Endothelial cell of hepatic sinusoid (primary cell): ENCODE measurements around the gene CHTF18.
"Not testable (repeated sequence)": the region's sequence is repeated elsewhere in the genome, so short reads cannot be mapped to it uniquely, and the experiment has no call there.

ENCODE experiments used
- in situ Hi-C: cut with HindIII; loops from 2 replicates; pipeline ENCODE4 v1.10.0; 2017; ENCODE audit warnings: low sequenced_read_pairs

The CHTF18 gene

DNA sequence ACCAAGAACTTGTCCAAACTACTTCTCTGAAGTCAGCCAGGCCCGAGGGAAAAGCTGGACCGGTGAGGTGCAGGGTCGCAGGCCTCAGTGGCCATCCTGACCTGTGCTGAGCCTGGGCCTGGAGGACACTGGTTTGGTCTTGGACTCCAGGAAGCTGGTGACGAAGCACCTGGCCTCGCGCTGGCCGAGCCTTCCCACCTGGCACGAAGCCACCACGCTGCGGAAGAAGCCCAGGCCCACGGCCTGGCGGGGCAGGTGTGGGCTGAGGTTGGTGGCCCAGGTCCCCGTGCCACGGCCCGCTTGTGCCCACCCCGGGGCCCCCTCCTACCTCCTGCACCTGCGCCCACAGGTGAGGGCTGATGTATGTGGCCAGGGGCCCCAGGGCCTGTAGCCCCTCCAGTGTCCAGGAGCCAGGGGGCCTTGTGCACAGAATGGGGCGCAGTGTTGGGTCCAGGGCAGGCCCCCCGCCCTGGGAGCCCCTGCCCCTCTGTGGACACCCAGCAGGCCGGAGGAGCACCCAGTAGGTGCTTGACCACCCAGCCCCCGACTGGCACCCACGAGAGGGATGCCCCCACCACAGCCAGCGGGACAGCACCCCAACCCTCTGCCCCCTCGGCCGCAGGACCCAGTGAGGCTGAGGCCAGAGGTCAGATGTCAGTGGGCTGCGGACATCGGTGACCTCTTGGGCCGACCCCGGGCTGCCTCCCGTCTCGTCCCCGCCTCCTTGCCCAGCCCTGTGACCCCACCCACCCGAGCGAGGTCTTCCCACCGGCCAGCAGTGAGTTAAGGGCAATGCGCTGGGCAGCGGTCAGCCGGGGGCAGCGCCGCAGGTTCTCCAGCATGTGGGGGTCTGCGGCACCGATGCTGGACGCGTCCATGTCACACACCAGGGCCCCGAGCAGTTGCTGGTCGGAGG is 14.1 kb upstream of the CHTF18 start:
- in situ Hi-C loops: no loop called here

DNA sequence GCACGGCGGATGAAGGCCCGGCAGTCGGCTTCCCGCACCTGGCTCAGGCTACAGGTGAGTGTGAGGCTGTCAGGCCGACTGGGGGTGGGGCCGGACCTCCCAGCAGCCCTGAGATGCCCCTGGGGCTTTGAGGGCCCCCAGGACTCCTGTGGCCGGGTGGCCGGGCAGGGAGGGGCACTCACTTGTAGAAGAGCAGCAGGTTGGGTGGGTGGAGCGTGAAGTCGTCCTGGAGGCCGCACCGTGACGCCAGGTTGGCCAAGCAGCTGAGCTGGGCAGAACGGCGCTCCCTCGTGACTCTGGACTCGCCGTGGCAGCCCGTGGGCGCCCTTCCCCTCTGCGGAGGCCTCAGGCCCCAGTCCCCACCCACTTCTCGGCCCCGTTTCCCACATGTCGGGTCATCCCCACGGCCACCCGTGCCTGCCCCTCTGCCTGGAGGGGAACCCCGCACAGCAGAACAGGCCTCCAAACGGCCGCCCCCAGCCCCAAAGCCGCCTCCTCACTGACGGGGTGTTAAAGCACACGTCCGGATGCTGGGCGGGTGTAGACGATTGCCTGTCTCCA is 13.1 kb upstream of the CHTF18 start:
- in situ Hi-C loops: no loop called here

DNA sequence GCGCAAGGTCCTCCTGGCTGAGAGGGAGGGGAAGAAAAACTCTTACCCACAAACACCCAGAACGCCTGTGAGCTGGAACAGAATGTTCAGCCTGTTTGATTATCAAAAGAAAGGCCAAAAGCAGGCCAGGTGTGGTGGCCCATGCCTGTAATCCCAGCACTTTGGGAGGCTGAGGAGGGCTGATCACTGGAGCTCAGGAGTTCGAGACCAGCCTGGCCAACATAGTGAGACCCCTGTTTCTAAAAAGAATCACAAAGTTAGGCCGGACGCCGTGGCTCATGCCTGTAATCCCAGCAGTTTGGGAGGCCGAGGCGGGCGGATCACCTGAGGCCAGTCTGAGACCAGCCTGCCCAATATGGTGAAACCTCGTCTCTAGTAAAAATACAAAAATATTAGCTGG is 12.1 kb upstream of the CHTF18 start:
- in situ Hi-C loops: not testable (repeated sequence)

DNA sequence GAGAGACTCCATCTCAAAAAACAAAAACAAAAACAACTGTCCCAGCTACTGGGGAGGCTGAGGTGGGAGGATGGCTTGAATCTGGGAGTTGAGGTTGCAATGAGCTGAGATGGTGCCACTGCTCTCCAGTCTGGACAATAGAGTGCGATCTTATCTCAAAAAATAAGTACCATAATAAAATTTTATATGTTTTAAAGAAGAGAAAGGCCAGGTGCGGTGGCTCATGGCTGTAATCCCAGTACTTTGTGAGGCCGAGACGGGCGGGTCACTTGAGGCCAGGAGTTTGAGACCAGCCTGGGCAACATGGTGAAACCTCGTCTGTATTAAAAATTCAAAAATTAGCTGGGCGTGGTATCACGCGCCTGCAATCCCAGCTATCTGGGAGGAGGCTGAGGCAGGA is 11.6 kb upstream of the CHTF18 start:
- in situ Hi-C loops: no loop called here

DNA sequence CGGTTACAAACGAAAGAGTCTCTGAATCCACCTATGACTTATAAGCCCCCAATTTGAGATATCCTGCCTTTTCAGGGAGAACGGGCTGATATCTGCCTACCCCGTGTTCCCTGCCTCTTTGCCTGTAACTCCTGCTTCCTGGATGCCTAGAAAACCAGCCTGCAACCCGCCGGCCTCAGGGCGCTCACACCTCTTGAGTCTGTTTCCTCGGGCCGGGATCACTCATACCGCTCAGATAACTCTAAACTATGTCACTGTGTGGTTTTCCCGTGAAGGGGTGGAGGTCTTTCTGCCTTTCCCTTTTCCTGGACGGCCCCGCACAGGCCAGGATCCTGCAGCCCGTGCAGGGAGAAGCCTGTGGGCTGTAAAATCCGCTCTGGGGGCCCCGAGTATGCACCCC is 10.6 kb upstream of the CHTF18 start:
- in situ Hi-C loops: no loop called here

DNA sequence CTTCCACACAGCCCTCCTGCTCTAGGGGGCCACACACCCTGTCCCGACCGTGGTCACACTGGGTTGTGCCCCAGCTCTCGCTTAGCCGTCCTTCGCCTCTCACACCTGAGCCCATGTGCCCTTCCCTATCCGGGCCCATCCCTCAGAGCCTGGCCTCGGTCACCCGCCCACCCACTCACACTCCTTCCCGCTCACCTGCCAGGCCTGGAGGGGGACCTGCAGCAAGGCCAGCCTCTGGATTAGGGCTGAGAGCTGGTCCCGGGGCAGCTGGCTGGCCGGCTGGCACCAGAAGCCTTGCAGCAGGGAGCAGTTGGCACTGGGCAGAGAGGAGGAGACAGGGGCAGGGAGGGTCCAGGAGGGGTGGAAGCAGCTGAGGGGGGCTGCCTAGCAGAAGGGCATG is 10.0 kb upstream of the CHTF18 start:
- in situ Hi-C loops: no loop called here

DNA sequence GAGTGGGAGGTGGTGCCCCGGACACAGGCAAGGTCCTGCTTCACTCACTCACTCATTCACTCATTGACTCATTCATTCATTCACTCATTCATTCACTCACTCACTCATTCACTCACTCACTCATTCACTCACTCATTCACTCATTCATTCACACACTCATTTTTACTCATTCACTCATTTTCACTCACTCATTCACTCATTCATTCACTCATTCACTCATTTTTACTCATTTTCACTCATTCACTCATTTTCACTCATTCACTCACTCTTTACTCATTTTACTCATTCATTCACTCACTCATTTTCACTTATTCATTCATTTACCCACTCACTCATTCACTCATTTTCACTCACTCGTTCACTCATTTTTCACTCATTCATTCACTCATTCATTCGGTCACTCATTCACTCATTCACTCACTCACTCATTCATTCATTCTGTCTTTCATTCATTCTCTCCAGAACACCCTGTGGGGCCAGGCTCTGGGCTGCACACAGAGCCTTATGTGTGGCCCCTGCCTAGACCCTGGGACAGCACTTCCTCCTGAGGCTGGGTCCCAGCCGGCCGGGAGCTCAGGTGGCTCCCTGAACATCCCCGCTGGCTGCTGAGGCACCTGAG is 9.4 kb upstream of the CHTF18 start:
- in situ Hi-C loops: no loop called here

DNA sequence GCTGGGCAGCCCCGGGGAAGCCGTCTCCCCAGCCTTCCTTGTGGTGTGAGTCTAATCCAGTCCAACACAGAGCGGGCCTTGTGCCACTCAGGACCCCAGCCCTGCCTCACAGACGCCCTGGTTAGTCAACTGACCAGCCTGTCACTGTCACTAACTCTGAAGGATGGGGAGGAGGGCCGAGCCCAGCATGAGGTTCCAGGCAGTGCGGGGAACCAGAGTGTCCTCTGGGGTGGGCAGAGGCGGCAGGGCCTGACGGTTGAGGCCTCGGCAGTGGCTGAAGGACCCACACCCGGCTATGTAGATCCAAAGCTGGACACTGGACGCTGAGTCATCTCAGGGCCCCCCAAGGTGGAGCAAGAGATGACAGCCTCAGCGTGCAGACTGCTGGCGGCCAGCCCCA is 8.9 kb upstream of the CHTF18 start:
- in situ Hi-C loops: no loop called here

DNA sequence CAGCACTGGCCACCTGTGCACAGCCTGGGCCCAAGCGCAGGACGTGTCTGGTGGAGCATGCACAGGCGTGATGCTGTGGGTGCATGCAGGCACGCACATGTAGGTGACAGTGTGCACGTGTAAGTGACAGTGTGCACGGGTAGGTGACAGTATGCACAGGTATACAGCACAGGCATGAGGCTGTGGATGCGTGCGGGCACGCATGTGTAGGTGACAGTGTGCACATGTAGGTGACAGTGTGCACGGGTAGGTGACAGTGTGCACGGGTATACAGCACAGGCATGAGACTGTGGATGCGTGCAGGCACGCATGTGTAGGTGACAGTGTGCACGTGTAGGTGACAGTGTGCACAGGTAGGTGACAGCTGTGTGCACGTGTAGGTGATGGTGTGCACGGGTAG is 8.1 kb upstream of the CHTF18 start:
- in situ Hi-C loops: no loop called here

DNA sequence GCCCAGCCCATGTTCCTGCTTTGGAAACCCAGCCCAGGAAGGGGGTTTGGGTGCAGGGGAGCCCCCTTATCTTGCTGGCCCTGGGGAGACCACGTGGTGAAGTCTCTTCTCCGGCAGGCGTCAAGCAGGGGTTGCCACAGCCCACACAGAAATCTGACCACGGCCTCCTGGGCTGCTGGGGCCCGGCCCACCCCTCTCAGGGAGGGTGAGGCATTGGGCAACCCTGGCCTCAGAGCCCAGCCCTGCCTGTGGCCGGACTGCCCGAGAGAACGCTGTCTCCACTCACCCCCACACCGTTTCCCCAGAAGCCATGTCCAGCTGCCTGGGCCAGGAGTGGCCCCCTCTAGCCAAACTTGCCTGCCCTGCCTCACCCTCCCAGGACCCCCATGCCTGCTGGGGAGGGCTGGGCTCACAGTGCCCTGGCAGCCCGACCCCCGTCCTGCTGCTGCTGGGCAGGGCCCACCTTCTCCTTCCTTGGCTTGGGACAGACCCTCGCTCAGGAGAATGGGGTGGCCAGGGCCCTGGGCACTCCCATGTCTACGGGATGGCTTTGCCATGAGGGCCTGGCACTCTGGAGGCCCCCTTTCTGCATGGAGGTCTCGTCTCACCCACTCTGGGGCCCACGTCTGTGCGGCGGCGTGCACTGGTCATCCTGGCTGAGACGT is 6.9 kb upstream of the CHTF18 start:
- in situ Hi-C loops: no loop called here

DNA sequence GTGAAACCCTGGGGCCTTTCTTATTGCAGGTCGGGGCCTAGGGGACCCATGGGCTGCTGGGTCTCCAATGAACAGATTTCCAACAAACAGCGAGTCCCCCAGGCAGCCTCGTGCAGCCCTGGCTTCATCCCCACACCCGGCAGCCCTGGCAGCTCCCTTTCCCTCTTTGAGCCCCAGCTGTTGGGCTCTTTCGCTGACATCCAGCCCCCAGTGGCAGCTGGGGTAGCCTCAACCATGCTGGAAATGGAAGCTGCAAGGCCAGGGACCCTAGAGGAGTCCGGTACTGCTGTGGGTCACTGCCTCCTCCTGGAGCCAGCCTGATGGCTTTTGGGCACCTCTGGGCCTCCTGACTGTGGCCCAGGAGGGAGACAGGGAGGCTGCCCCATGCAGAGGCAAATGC is 6.2 kb upstream of the CHTF18 start:
- in situ Hi-C loops: no loop called here

DNA sequence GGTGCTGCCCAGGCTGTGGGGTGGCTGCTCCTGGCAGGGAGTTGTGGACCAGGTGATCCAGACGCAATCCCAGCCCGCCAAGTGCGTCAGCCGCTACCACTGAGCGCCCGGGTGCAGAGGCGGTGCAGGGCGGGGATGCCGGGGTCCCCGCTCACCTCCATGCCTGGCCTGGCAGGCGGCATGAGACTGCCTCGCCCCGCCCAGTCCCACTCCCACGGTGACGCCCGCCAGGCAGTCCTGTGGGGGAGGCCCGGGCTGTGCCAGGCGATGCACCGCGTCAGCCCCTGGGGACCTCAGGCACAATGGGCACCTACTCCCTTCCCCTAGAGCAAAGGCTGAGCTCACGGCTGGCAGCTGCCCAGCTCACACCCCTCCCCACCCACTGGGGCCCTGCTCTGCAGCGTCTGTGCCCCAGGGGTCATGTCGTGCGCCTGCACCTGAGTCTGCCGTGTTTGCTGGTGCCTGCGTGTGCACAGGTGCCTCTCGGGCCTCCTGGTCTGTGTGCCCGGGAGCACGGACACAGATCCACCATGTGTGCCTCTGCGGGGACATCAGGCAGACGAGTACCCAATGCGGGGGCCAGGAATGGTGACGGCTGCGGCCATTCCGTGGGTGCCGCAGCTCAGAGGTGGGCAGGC is 5.5 kb upstream of the CHTF18 start:
- in situ Hi-C loops: no loop called here

DNA sequence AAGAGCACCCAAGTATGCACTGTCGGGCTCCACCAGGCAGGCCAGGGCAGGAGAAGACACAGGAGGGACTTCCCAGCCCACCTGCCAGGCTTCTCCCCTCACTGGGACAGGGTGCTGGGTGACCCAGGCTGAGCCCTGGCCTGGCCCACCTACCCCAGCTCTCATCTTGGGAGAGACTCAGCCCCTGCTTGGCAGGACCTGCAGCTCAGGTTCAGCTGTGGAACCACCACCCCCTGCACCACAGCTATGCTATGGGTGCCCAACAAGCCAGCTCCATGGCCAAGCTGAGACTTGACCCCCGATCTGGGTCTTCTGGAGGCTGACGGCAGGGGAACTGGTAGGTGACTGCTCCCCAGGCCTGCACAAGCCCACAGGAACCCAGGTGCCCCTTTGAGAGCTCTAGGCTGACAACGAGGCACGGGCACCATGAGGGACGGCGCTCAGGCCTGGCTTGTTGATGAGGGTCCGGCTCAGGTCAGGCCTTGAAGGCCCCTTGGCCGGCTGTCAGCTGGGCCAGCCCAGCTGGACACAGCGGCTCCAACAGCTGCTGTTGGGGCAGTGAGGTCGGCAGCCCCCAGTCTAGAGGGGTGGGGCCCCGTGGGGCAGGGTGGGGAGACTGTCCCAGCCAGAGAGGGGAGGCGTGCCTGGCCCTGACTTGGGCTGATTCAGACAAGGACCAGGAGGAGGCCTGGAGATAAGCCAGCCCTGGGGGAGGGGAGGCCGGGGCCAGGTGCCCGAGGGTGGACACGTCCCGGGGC is 4.8 kb upstream of the CHTF18 start:
- in situ Hi-C loops: no loop called here

DNA sequence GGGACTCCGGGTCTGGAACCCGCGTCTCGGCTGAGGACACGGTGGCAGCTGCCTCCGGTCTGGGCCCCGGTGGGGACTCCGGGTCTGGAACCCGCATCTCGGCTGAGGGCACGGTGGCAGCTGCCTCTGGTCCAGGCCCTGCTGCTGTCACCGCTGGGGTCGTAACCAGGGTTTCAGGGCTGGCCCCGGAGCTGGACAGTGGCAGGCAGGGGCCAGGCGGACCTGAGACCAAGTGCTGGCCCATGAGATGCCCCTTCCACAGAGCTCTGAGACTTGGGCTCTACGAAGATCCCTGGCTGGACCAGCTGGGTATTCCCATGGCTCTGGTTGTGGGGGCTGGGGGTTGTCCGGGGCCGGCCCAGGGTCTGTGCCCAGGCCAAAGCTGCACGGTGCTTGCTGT is 4.0 kb upstream of the CHTF18 start:
- in situ Hi-C loops: no loop called here

DNA sequence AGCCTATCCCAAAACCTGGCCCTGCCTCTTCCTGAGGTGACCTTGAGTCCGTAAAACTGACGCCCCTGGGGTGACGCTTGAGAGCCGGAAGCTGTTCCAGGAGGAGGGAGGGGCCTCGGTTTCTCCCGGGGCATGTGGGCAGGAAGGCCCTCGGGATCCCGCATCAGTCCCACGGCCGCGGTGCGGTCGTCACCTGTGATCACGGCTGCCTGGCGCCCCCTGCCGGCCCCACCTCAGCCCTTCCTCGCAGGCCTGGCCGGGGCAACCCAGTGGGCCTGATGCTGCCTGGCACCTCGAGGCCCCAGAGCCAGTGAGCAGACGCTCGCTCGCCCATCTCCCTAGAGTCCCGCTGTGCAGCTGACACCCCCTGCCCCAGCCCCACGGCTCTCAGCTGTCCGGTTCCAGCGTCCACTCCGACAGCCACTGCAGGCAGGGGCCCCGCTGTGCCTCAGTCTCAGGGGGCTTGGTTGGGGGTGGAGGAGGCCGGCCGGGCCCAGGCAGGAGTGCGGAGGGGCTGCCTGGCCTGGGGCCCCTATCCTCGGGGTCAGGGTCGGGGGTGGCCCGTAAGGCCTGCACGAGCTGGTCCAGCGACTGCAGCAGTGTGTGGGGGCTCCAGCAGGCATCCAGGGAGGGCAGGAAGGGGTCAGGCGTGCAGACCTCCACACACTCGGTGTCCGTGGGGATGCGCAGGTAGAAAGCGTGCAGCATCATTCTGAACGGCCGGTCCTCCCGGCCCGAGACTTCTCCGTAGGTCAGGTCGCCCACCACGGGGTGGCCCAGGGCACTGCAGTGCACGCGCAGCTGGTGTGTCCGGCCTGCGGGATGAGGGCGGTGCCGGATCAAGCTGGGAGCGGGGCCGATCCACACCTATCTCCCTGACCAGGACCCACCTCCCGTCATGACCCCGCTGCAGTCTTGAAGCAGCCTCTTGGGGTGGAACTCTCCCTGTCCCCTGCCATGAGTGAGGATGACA is 2.6 kb upstream of the CHTF18 start:
- in situ Hi-C loops: no loop called here

DNA sequence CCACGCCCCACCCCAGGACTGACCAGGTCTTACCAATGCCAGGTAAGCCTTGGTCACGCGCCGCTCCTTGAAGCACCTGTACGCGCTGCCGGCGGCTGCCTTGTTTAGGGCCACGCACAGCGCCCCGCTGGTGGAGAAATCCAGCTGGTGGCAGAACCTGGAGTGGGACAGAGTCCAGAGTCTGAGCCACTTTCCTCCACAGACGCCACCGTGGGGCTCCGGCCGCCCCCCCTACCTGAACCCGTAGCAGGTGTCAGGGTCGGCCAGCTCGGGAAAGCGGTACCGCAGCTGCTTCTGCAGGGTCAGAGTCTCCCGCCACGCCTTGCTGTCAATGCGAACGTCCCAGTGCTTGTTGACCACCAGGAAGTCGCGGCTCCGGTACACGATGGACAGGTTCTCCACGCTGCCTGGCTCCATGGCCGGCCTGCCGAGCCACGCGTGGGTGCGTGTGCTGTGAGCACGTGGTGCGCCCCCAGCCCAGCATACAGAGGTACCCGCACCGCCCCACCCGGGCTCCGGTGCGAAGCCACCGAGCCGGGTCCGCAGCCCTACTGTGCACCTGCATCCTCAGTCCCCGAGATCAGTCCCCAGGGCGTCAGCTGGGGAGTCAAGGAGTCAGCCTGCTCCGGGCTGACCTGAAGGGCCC is 976 bp upstream of the CHTF18 start:
- in situ Hi-C loops: no loop called here

DNA sequence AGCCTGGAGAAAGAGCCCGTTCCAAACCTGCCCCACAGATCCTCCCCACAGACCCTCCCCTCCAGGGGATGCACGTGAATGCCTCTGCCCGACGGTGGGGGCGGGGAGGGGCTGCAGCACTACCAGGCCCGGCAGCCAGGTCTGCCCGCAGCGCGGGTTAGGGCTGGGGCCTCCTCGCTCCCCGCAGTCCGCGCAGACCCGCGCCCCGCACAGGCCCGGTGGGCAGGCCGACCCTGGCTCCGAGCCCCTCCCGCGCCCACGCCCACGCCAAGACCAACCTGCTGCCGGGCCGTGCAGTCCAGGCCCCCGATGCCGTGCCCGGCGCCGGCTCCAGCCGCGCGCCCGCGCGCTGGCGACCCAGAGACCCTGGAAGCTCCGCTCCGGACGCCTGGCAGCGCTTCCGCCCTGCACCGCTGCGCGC is 432 bp upstream of the CHTF18 start, which contains the start of gene RPUSD1:
RPUSD1 (minus strand) TSS at position 404 of the 421 bp plus-strand sequence. CDS start 644 bp downstream, outside the sequence.
- in situ Hi-C loops: no loop called here

DNA sequence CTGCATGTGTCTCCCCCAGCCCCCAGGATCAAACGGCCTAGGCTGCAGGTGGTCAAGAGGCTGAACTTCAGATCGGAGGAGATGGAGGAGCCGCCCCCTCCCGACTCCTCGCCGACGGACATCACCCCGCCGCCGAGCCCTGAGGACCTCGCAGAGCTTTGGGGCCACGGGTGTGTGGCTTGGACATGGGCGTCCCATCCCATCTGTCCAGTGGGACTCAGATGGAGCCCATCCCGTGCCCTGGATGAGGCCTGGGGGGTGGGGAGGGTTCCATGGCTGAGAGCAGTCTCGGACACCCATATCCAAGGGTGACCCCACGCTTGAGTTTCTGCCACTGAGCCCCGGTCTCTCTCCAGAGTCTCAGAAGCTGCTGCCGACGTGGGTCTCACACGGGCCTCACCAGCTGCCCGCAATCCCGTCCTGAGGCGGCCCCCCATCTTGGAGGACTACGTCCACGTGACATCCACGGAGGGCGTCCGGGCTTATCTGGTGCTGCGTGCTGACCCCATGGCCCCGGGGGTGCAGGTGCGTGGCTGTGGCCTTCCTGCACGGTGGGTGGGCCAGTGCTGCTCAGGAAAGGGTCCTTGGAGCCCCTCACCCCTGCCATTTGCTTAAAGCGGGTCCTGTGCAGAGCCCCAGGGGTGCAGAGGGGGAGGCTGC is 901 bp downstream of the CHTF18 start:
- in situ Hi-C loops: no loop called here
